ENCODE results near the gene ERN1. TPM values are rescaled to one million over a fixed set of nuclear protein-coding genes. Genes with fewer than 3 reads are reported as not detected.
"Not testable (repeated sequence)": the region's sequence is repeated elsewhere in the genome, so short reads cannot be mapped to it uniquely, and the experiment has no call there.

ERN1 gene
- total RNA-seq, 1 donor from 2014 or later = 6.3 TPM

DNA sequence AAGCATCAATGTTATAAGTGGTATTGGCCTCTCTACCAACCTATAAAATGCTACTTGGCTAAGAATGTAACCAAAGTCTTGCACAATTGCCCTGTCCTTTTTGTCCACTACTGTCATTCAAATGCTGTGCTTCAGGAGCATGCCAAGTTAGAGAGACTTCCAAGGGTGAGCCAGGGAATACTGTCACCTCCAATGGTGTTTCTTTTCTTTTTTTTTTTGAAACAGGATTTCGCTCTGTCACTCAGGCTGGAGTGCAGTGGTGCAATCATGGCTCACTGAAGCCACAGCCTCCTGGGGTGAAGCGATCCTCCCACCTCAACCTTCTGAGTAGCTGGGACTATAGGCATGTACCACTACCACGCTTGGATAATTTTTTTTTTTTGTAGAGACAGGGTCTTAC, 43.7 kb upstream of the ERN1 start:
- TF ChIP-seq, protein P1, sequence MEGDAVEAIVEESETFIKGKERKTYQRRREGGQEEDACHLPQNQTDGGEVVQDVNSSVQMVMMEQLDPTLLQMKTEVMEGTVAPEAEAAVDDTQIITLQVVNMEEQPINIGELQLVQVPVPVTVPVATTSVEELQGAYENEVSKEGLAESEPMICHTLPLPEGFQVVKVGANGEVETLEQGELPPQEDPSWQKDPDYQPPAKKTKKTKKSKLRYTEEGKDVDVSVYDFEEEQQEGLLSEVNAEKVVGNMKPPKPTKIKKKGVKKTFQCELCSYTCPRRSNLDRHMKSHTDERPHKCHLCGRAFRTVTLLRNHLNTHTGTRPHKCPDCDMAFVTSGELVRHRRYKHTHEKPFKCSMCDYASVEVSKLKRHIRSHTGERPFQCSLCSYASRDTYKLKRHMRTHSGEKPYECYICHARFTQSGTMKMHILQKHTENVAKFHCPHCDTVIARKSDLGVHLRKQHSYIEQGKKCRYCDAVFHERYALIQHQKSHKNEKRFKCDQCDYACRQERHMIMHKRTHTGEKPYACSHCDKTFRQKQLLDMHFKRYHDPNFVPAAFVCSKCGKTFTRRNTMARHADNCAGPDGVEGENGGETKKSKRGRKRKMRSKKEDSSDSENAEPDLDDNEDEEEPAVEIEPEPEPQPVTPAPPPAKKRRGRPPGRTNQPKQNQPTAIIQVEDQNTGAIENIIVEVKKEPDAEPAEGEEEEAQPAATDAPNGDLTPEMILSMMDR (conservative IDR thresholded peaks at IDR 0.05; ENCODE audit: low read depth, low read length) = no peak
- no peak overlapping the region for H3K4me3 ChIP-seq (ENCODE audit: low read depth, low read length)
- DNase-seq (ENCODE audit: low read depth) = no peak

DNA sequence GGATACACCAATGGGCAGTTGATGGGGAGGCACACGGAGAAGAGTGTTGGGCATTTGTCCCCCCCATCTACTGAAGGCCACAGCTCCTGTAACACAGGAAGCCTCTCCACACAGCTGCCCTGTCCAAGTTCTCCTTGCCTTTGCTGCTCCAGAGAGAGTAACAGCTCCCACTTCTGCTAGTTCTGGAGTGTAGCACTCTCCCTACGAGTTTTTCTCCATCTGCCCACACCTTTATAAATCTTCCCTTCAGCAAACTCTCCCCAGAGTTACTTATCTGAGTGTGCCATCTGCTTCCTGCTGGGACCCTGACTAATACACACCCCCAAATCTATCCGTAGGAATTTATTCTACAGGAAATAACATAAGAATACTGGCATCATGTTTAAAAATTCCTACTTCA, 42.6 kb upstream of the ERN1 start:
- no peak for DNase-seq (ENCODE audit: low read depth)
- H3K4me3 ChIP-seq (ENCODE audit: low read depth, low read length) = no peak overlapping the region
- TF ChIP-seq, protein P1 (conservative IDR thresholded peaks at IDR 0.05; ENCODE audit: low read depth, low read length) = no peak

DNA sequence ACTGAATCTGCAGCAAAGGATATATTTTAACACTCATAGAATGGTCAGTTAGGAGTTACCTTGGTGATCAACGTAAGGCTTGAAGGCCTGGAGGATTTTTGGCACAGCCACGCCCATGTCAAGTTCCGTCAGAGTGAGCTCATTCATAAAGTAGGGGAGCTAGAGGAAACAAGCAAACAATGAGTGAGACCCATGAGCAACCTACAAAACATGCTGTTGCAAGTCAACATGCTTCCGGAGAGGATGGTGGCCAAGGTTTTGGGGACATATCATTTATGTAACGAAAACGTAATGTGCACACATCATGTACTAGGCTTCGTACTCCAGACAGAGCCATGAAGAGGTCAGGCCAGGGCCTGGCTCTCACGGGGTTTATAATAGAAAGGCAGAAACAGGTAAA, 41.1 kb upstream of the ERN1 start:
- TF ChIP-seq, protein P1 (conservative IDR thresholded peaks at IDR 0.05; ENCODE audit: low read depth, low read length) = no peak
- no peak overlapping the region for H3K4me3 ChIP-seq (ENCODE audit: low read depth, low read length)
- no peak for DNase-seq (ENCODE audit: low read depth)

DNA sequence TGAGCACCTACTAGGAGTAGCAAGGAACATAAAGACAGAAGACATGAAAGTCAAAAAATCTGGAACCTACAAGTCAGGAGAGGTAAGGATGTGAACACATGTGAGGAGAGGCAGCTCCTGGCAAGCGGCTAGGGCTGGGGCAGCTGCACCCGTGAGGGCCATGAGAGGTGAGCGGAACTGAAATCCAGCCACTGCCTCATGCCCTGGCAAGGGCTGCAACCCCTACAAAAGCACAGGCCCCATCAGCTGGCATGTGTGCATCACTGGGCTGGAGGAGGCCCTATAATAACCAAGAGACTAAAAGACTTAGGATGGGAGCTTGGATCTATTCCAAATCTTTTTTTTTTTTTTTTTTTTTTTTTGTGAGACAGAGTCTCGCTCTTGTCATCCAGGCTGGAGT, 40.3 kb upstream of the ERN1 start:
- TF ChIP-seq, protein P1 (conservative IDR thresholded peaks at IDR 0.05; ENCODE audit: low read depth, low read length) = no peak
- DNase-seq (ENCODE audit: low read depth) = no peak
- H3K4me3 ChIP-seq (ENCODE audit: low read depth, low read length) = no peak overlapping the region

DNA sequence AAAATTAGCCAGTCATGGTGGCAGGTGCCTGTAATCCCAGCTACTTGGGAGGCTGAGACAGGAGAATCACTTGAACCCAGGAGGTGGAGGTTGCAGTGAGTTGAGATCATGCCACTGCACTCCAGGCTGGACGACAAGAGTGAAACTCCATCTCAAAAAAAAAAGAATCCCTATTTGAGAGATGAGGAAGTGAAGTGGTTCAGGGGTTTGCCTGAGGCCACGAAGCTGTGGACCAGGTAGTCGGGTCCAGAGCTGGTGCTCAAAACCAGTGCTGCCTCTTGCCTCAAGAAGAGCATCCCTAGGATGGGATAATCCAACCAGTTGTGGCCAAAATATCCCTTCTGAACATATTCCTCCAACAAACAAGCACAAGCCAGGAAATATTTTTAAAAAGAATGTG, 37.7 kb upstream of the ERN1 start:
- not testable (repeated sequence) for DNase-seq (ENCODE audit: low read depth); H3K4me3 ChIP-seq (ENCODE audit: low read depth, low read length)

DNA sequence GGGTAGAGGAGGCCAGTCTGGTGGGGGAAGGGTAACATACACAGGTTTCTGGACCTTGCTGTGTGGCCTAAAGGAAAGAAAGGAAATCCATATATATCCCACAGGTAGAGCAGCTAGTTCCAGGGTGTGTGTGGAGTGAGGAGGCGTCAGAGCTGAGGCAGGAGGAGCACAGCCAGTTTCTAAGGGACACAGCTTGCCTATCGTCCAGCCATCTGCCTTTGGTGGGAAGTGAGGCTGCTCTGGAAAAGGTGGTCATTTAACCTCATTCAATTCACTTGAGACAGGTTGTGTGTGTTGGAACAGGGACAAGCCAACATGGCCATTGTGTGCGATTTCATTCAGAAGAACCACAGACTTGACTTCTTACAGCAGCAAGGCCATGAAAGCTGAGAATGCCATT, 36.9 kb upstream of the ERN1 start:
- DNase-seq (ENCODE audit: low read depth) = no peak
- TF ChIP-seq, protein P1 (conservative IDR thresholded peaks at IDR 0.05; ENCODE audit: low read depth, low read length) = no peak
- H3K4me3 ChIP-seq (ENCODE audit: low read depth, low read length) = no peak overlapping the region

DNA sequence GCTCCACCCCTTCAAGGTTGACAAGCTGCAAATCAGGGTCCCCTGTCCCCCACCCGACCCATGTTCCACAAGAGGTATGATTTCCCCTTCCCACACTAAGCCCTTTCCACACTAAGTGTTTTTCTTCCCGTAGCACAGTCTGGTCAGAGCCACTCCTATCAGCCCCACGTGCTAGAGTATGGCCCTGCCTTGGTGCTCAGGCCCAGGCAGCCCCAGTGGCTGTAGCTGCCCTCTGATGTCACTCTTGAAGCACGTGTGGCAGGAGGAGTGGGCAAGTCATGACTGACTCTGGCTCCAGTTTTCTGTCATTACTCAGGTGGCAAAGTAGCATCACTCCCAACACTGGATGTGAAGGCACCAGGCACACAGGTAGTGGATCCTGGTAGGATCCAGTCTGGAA, 35.4 kb upstream of the ERN1 start:
- TF ChIP-seq, protein P1 (conservative IDR thresholded peaks at IDR 0.05; ENCODE audit: low read depth, low read length) = no peak
- DNase-seq (ENCODE audit: low read depth) = no peak
- no peak overlapping the region for H3K4me3 ChIP-seq (ENCODE audit: low read depth, low read length)

Measured in epithelial cell of proximal tubule (primary cell).